Ureter (tissue), 1 donor: ENCODE results near the gene EXOC2. TPM values are rescaled to one million over a fixed set of nuclear protein-coding genes. Genes with fewer than 3 reads are reported as not detected.
"Not testable (repeated sequence)": the region's sequence is repeated elsewhere in the genome, so short reads cannot be mapped to it uniquely, and the experiment has no call there.

Source experiments
- DNase-seq: peaks from one replicate; pipeline ENCODE4 v3.0.0-alpha.2; 2020; ENCODE audit warnings: low spot score
- total RNA-seq: library from RNA; stranded (reverse); gene quantifications from one replicate; pipeline ENCODE4 v1.2.4, GENCODE V29; 2023
- donor health status: DM: yes; HTN: yes; CAD: no.

Gene EXOC2
- total RNA-seq, 1 donor from 2014 or later: 23.6 TPM

DNA sequence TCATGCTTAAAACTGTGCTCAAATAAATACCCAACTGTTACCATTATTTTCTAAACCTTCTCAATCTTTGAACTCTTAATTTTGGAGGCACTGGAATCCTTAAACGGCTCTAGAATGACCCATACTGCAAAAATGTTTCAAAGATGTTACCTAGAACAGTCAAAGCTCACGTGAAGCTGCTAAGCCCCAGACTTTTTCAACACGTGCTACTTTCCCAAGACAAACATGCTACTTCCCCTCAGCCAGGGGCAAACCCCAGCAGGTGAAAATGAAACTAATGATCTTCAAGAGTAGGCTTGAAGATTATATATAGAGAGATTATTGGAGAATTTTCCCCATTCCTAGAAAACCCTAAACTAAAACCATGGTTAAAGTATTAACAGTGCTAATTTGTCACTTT is 64.2 kb downstream of the EXOC2 start:
- no peak for DNase-seq

DNA sequence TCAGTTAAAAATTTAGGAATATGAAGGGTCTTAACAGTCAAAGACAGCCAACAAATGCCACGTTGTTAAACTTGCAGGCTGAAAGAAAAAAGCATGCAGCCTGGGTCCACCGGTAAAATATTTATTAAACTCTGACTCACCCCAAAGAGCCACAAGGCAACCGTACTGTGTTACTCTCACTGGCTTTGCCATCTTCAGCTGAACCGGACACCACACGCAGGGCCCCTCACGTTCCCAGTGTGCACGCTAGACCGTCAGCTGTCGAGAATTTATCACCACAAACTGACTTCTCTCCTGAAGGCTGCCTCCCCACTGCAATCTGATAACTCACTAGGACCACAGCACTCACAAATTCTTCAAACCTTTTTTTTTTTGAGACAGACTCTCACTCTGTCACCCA is 66.7 kb downstream of the EXOC2 start:
- DNase-seq: no peak

DNA sequence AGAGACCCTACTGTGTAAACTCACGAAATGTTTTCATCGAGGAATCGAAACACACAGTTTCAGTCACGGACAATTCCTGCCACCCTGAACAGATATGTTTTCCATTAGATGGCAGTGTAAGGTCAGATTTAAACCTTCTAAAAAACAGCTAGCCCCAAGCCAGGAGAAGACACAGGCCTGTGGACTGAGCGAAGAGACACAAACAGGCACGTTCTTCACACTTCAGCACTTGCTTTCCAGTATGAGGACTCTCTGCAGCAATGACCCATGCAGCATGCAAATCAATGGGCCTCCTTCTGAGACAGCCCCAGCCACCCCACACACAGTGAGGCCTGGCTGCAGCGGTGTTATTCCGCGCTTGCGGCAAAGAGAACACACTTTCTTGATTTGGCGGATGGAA is 68.0 kb downstream of the EXOC2 start:
- no peak for DNase-seq

DNA sequence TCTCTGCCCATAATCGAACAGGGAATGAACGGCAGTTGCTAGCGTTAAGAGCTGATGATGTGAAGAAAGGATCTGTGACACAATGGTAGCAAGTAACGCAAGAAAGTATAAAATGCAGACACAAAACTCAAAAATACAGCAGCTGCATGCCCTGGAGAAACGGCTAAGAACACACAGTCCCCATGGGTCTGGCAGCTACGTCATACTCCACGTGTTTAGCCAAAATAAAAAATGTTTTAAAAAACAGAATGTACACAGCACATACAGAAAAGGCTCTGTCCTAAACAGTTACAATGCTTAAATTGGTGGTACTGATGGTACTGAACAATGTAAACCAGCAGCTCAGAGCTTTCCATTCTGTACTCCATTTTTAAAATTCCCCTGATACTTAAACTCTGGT is 70.5 kb downstream of the EXOC2 start:
- no peak for DNase-seq

DNA sequence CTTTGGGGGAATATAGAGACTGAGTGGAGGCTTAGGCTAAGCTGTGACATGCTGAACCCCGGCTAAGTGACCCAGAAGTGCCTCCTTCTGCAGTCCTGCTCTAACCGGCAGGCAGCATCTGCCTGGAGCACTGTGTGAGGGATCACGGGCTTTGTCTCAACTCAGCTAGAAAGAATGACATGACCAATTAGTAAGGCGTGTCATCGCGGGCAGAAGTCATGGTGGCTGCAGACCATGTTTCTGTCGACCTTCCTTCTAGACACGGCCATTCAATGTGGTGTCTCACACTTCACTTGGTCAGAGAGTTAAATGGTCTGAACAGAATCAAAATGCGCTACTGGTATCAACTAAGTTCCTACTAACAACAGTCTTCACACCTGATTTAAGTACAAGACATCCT is 71.0 kb downstream of the EXOC2 start:
- no peak for DNase-seq

DNA sequence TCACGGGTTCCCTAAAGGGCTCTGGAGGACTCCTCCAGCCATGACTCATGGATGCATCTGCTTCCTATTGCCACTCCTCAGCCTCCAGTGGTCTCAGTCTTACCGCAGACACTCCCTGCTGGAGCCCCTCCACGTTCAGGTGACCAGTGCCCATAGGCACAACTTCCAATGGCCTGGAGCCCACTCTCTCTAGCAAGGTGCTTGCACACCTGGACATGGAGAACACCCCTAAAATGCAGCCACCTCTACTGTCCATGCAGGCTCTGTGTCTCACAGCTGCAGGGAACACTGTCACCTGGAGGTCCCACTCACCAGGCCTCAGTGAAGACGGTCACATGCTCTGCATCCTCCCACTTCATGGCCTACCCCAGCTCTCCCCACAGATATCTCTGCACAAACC is 72.0 kb downstream of the EXOC2 start:
- no peak for DNase-seq

DNA sequence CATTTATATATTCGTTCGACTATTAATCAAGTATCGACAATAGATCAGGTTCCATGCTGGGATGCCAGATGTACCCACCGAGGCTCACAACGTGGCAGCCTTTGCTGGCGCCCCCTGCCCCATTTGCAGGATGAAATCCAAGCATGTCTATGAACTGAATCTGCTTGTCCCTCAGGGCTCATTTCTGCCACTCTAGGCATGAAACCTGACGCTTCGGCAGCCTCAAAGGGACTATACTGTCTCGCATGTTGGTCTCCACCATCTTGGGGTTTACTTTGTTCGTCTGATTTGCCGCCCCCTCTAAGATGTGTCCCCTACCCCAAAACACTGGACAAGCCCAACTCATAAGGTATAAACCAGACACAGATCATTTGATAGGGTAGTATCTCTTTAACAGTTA is 72.8 kb downstream of the EXOC2 start:
- DNase-seq: no peak

DNA sequence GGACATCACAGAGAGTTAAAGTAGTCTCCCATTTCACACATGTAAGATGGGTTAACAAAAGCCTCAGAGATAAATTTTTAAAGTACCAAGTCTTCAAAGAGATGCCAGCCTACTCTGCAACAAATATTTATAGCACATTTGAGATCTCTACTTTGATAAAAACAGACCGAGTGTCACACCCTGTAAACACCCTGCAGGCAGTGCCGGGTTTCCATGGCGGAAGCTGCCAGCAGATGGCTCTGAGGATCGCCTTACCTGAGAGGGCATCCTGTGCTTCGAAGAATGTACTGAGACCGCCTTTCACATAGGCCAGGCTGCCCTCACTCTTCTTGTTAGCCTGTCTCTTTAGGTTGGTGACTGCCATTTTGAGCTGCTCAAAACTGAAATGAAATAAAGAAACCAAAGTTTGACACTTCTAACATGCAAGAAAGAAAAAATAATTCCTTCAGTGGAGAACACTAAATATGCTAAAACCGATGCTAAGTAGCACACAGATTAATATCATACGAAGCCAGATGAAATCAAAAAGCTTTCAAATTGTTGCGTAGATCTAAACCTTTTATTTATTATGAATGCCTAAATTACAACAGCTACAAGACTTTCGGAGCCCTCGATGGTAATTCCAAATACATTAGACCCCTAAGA is 75.4 kb downstream of the EXOC2 start:
- DNase-seq: no peak

DNA sequence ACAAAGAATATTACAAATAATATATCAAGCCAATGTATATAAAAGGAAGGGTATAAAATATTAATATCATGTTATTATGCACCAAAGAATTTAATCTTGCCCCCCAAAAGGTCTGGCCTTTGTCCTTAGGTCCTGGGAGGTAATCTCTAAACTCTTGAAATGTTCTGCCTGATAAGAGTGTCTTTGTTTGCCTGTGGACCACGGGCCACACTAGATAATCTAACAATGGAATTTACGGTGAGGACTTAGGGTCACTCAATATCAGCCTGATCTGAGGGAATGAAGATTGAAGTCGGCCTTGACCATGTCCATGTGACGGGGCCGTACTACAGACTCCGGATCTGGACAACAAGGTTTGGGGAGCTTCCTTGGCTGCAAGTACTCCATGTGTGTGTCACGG is 79.0 kb downstream of the EXOC2 start:
- DNase-seq: no peak

DNA sequence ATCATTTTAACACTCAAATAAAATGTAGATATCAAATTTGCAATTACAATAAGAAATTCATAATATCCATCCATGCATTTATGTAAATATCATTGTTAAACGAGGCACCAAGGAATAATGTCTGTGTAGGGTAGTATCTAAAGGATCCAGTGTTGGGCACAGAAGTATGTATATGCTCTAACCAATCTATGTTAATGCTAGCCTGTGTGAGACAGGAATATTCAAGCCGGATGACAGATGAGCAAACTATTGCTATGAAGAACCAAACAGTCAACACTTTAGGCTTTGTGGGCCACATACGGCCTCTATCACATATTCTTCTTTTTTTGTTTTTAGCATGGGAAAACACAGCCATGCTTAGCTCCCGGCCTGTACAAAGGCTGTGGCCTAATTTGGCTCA is 81.0 kb downstream of the EXOC2 start:
- DNase-seq: no peak

DNA sequence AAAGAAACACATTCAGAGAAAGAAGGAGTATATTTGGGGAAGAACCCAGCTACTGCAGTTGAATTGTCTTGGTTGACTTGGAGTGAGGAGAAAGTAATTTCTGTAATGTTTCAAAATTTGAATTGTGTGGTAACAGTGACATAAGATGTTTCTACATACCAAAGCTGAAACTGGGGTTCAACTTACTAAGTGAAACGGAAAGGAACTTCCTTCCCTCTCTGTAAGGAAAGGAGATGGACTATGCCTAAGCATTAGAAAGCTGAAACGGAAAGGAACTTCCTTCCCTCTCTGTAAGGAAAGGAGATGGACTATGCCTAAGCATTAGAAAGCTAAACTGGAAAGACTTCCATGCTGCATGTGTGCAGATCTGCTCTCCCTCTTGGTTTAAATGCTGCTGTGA is 82.1 kb downstream of the EXOC2 start:
- no peak for DNase-seq

DNA sequence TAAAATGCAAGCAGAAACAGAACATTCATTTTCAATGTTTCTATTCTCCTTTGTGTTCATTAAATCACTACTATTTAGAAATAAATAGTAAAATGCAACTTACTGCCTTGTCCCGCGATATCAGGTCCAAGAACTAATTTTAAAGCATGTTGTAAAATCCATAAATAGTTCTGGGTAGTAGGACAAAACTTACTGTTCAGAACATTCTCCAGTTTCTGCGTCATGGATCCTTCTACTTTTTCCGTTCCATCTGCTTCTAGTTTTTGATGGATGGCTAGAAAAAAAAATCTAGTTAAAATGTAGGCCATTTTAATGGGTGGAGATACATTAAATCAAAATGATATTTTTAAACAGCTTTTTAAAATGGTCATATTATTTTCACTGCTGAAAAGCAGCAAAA is 83.0 kb downstream of the EXOC2 start:
- no peak for DNase-seq

DNA sequence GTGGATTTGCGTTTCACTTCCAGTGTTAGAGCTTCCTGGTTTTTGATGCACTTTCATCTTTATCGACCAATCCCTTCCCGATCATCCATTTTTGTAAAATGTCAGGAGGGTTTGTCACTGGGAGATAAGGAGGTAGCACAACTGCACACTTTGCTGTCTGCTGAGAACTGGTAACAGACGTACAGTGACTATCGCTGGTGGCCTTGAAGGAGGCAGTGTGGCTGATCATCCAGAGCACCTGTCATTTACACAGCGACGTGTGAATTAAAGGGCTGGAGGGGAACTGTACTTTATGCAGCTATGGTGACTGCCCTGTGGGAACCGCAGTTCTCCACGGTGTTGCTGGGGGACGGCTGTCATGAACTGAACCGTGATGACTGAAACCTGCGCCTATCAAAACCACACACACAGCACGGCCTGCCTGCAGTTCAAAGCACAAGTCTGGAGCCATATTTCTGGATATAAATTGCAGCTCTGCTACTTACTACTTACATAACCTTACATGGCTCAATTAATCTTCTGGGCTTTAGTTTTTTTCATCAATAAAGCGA is 86.0 kb downstream of the EXOC2 start:
- no peak for DNase-seq

DNA sequence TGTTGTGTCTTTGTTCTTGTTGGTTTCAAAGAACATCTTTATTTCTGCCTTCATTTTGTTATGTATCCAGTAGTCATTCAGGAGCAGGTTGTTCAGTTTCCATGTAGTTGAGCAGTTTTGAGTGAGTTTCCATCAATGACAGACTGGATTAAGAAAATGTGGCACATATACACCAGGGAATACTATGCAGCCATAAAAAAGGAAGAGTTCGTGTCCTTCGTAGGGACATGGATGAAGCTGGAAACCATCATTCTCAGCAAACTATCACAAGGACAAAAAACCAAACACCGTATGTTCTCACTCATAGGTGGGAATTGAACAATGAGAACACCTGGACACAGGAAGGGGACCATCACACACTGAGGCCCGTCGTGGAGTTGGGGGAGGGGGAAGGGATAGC is 87.0 kb downstream of the EXOC2 start:
- not testable (repeated sequence) for DNase-seq

DNA sequence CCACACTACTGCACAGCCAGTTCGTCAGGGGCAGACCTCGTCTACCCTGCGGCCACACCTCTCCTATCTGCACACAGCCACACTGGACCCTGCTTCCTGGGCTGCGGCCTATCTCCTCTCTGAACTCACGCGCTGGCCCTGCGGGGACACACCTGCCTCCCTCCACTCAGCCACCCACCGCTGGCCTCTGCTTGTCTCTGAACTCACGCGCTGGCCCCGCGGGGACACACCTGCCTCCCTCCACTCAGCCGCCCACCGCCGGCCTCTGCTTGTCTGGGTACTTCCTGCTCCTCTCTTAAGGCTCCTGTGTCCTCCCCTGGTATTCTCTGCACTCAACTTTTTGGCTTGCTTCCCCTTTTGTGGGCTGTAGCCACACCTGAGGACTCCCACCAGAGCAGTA is 88.4 kb downstream of the EXOC2 start:
- DNase-seq: no peak

DNA sequence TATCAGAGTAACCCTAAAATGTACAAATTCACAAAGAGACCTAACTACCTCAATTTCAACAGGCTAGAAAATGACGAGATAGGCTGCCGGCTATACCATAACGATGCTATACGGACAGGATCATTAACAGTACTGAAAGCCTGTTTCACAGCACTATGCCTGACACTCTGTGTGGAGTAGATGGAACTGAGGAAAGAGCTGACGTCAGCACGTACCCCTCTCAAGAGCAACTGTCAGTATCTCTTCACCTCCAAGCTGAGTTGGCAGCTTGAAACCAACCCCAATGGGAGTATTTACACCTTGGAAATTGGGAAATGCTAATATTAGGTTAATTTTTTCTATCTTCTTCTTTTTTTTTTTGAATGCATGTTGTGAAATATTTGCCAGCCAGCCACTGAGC is 89.7 kb downstream of the EXOC2 start:
- DNase-seq: no peak

DNA sequence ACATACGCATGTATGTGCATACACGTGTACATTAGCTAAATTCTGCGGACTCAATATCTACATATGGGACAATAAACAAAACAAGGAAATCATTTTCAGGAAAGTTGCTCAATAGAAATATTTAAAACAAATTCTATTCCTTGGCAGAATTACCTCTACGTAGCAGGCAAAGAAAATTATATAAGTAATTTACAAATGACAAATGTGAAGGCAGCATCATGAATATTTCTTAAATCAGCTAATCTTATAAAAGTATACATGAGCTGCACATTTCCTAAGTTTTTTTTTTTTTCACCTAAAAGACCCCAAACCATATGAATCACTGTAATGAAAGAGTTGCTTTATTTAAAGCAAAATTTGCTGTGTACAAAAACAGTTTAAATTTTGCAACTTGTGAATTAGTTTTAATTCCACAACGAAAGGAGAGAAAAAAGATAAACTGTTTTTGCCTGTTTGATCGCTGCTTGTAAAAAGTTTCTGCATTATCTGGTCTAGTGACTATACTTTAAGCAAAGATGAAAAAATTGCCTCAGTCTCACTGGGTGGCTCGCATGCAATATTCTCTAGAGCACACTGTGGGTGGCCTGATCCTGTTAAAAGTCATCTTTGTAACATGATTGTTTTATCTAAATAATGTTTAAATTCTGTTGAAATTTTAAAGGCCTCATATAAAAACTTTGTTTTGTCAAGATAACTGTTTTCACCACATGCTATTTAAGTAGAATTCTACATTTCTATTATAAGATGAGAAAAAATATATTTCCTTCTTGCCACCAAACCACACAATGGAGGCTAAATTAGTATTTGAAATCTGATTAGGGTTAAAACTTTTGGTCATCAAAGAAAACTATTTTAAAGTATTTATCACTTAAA is 93.1 kb downstream of the EXOC2 start:
- no peak for DNase-seq

DNA sequence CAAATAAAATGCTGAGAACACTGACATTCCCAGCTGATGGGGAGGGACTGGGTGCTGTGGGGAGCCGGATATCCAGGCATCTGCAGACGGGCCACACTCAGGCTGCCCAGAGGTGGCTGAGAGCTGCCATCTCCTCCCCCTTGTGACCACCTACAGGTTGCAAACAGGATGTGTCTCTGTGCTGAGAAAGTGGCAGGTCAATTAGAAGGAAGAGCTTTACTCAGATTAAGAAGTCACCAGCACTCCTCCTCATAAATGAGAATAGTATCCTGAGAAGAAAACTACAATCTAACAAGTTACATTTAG is 99.1 kb downstream of the EXOC2 start:
- DNase-seq: no peak

DNA sequence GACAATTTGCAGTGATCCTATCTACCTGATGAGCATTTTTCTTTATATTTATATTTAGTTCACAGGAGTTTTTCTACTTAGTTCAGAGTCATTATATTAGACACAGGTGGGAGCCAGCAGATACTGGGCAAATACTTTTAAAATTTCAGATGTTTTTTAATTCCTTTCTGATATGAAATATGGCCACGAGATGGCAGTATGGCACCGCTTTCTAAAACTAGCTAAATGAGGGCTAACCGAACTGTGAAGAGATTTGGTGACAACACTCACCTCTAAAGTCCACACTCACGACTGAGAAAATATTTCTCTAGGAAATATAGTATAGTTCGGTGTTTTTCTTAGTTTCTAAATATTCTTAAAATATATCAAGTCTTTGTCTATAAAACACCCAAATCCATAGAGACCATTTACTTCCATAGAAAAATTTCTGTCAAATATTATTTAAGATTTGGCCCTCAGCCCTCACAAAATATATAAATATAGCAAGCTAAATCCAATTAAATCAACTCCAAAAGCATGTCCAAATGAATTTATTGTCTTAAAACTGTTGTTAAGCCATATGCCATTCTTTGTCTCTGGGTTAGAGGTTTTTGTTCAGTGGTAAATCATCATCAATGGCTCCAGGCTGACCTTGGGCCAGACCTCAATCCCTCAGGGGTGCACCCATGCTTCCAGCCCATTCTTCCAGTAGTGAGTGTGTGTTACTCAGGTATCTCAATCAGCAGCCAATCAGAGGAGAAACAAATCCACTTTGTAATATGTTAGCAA is 99.6 kb downstream of the EXOC2 start:
- peak; percentile 65 for DNase-seq

DNA sequence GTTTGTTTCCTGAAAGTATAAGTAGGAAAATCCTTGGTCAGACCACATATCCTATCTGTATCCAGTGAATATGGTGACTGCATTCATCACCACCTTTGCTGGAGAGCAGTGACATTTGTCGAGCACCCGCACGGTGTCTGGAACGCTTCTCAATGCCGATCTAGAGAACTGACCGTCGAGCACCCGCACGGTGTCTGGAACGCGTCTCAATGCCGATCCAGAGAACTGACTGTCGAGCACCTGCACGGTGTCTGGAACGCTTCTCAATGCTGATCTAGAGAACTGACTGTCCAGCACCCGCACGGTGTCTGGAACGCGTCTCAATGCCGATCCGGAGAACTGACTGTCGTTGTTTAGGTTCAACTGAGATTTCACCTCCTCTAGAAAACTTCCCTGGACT is 103.8 kb downstream of the EXOC2 start:
- DNase-seq: no peak

DNA sequence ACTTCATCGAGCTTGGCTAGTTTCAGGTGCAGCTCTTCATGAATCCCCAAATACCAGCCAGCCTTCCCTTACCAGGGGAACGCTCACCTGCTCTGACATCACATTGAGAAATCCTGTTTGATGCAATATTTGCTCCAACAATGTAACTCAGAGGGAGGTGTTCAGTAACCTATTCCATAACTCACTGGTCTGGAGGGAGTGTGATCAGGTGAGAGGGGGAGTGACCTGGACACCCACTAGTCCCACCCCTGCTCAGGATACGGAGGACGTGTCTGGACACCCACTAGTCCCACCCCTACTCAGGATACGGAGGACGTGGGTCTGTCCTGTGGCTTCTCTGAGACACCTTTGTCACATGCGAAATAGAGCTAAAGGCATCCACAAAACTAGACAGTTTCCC is 106.4 kb downstream of the EXOC2 start:
- DNase-seq: no peak

DNA sequence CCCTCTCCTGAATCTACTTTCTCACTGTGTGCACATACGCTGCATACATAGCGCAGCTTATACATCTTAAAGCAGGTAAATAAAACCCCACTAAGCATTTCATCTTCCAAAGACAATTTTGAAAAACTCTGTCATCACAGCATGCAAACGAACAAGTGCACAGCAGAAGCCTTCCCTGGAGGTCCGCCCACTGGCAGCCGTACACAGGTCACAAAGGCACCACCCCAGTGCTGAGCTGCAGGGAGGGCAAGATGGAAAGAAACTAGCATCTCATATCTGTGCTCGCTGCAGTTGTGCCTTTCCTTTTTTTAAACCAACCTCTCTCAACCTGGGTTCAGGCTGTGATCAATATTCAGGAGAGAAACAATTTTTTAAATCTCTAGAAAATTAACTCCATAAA is 109.3 kb downstream of the EXOC2 start:
- no peak for DNase-seq

DNA sequence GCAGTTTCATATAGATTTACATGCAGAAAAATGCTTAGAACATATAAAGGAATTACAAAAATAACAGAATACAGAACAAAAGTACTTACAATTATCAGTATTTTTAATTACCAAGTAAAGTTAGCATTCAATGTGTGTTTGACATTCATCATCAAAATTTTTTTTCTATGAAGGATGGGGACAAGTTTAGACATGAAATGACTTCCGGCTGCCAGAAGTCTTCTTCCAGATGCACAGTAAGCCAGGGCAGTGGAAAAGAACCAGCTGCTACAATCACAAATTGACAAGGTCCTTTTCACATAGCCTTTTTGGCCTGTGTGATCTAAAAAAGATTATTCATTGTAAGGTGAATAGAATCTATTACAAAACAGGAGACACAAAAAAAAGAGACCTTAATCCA is 109.8 kb downstream of the EXOC2 start:
- DNase-seq: no peak
